Liver (tissue), 9 donors: ENCODE data around the gene MYCBPAP. TPM values are rescaled to one million over a fixed set of nuclear protein-coding genes. Genes with fewer than 3 reads are reported as not detected.

ENCODE experiments used
- DNase-seq: peaks from one replicate; pipeline ENCODE4 v3.0.0-alpha.2; 2017; ENCODE audit warnings: low spot score
- H3K27ac ChIP-seq, 2 donors: one replicate each; pipeline ENCODE4 v1.7.0; 2013; ENCODE audit warnings: inconsistent platforms in 2 of 2, low read length in 2 of 2, control low read depth in 1 of 2, low read depth in 1 of 2, mild to moderate bottlenecking in 1 of 2
- H3K27me3 ChIP-seq, 4 donors: one replicate each; pipeline versions ENCODE4 v1.6.1 to v1.7.0; 2013; ENCODE audit warnings: low read length in 3 of 4, inconsistent platforms in 1 of 4, mild to moderate bottlenecking in 1 of 4, moderate library complexity in 1 of 4; ENCODE audit not compliant: control insufficient read depth in 4 of 4, insufficient read depth in 4 of 4
- H3K36me3 ChIP-seq, 4 donors: one replicate each; pipeline versions ENCODE4 v1.6.1 to v1.7.0; 2013; ENCODE audit warnings: low read length in 3 of 4, mild to moderate bottlenecking in 3 of 4, low read depth in 1 of 4, moderate library complexity in 1 of 4; ENCODE audit not compliant: control insufficient read depth in 4 of 4, insufficient read depth in 3 of 4
- H3K4me1 ChIP-seq, 4 donors: one replicate each; pipeline versions ENCODE4 v1.6.1 to v1.7.0; 2013; ENCODE audit warnings: low read length in 3 of 4, mild to moderate bottlenecking in 3 of 4, moderate library complexity in 1 of 4; ENCODE audit not compliant: control insufficient read depth in 4 of 4, insufficient read depth in 4 of 4
- H3K4me3 ChIP-seq, 3 donors: one replicate each; pipeline versions ENCODE4 v1.6.1 to v1.7.0; 2013; ENCODE audit warnings: low read length in 3 of 3, control low read depth in 1 of 3, low read depth in 1 of 3, mild to moderate bottlenecking in 1 of 3
- H3K9ac ChIP-seq, 2 donors: one replicate each; pipeline ENCODE4 v1.7.0; 2013; ENCODE audit warnings: low read length in 2 of 2, mild to moderate bottlenecking in 2 of 2, moderate library complexity in 2 of 2, control low read depth in 1 of 2, low read depth in 1 of 2
- H3K9me3 ChIP-seq, 4 donors: one replicate each; pipeline versions ENCODE4 v1.6.1 to v1.7.0; 2013; ENCODE audit warnings: low read length in 3 of 4; ENCODE audit not compliant: control insufficient read depth in 4 of 4
- EGR1 ChIP-seq, 2 donors: IDR thresholded peaks; 2 replicates each; pipeline ENCODE4 v1.6.1; 2016 to 2018; ENCODE audit warnings: antibody characterized with exemption in 2 of 2, low read depth in 2 of 2
- FOXA1 ChIP-seq: IDR thresholded peaks from 2 replicates; pipeline ENCODE4 v1.6.1; 2016; ENCODE audit warnings: antibody characterized with exemption
- FOXA2 ChIP-seq: IDR thresholded peaks from 2 replicates; pipeline ENCODE4 v1.6.1; 2016; ENCODE audit warnings: antibody characterized with exemption
- GABPA ChIP-seq, 2 donors: IDR thresholded peaks in 1 of 2; conservative IDR thresholded peaks in 1 of 2; 2 replicates each; pipeline ENCODE4 v1.6.1; 2016; ENCODE audit warnings: antibody characterized with exemption in 2 of 2, mild to moderate bottlenecking in 1 of 2, moderate library complexity in 1 of 2
- HNF4A ChIP-seq, 2 donors: conservative IDR thresholded peaks; 2 replicates each; pipeline ENCODE4 v1.6.1; 2016; ENCODE audit warnings: antibody characterized with exemption in 2 of 2, mild to moderate bottlenecking in 2 of 2
- HNF4G ChIP-seq: IDR thresholded peaks from 2 replicates; pipeline ENCODE4 v1.6.1; 2016; ENCODE audit warnings: antibody characterized with exemption
- JUND ChIP-seq, 2 donors: IDR thresholded peaks; 2 replicates each; pipeline ENCODE4 v1.6.1; 2016; ENCODE audit warnings: antibody characterized with exemption in 2 of 2
- NR2F2 ChIP-seq: IDR thresholded peaks from 2 replicates; pipeline ENCODE4 v1.6.1; 2016; ENCODE audit warnings: antibody characterized with exemption
- RAD21 ChIP-seq, 2 donors: IDR thresholded peaks; 2 replicates each; pipeline ENCODE4 v1.6.1; 2016; ENCODE audit warnings: antibody characterized with exemption in 2 of 2, mild to moderate bottlenecking in 2 of 2
- RXRA ChIP-seq, 2 donors: IDR thresholded peaks; 2 replicates each; pipeline ENCODE4 v1.6.1; 2017 to 2018; ENCODE audit warnings: antibody characterized with exemption in 2 of 2, mild to moderate bottlenecking in 1 of 2
- SP1 ChIP-seq: IDR thresholded peaks from 2 replicates; pipeline ENCODE4 v1.6.1; 2018; ENCODE audit warnings: antibody characterized with exemption, mild to moderate bottlenecking
- TAF1 ChIP-seq: conservative IDR thresholded peaks from 2 replicates; pipeline ENCODE4 v1.6.1; 2016; ENCODE audit warnings: antibody characterized with exemption, mild to moderate bottlenecking
- YY1 ChIP-seq: IDR thresholded peaks from 2 replicates; pipeline ENCODE4 v1.6.1; 2016; ENCODE audit warnings: antibody characterized with exemption, mild to moderate bottlenecking
- WGBS: extraction: QIAGEN DNeasy Blood & Tissue Kit; methylation state at CpG from one replicate; pipeline ENCODE4 v1.1.7; 2013; 5-methylcytosine and 5-hydroxymethylcytosine counted together
- polyA plus RNA-seq, 2 donors: library from polyadenylated mRNA; stranded (reverse) in 1 of 2; unstranded in 1 of 2; fragments of 200-250 nt in 1 of 2; fragments of >200 nt in 1 of 2; fragmentation: Nextera tagmentation in 1 of 2; extraction: Ambion mirVana in 1 of 2; gene quantifications; one replicate each; pipeline versions ENCODE4 v1.2.1 to v1.2.3, GENCODE V29; 2013 to 2015
- total RNA-seq, 2 donors: library from RNA; depleted of rRNA; stranded (reverse); fragments of >200 nt; gene quantifications; one replicate each; pipeline ENCODE4 v1.2.3, GENCODE V29; 2014
- TF ChIP-seq, protein P1 (sequence below): IDR thresholded peaks from 2 replicates; pipeline ENCODE4 v1.6.1; 2016; ENCODE audit warnings: antibody characterized with exemption
- TF ChIP-seq, protein P2 (sequence below): IDR thresholded peaks from 2 replicates; pipeline ENCODE4 v1.6.1; 2016; ENCODE audit warnings: antibody characterized with exemption
- TF ChIP-seq, protein P3 (sequence below): IDR thresholded peaks from 2 replicates; pipeline ENCODE4 v1.6.1; 2016; ENCODE audit warnings: antibody characterized with exemption
- TF ChIP-seq, protein P4 (sequence below): fragments of 150-350 bp; IDR thresholded peaks from 2 replicates; pipeline ENCODE4 v1.5.1; 2017; ENCODE audit warnings: improper control_type of control experiment, low read depth, low read length; ENCODE audit not compliant: missing input control
- TF ChIP-seq, protein P5 (sequence below): IDR thresholded peaks from 2 replicates; pipeline ENCODE4 v1.6.1; 2016; ENCODE audit warnings: antibody characterized with exemption, mild to moderate bottlenecking
- donor health status: healthy.
- donor health status: healthy.
- donor health status: healthy.
- donor health status: healthy.
- donor health status: healthy.

The MYCBPAP gene
- total and polyA plus RNA-seq, 4 donors = 0.23 to 0.25 TPM; not detected in 2

DNA sequence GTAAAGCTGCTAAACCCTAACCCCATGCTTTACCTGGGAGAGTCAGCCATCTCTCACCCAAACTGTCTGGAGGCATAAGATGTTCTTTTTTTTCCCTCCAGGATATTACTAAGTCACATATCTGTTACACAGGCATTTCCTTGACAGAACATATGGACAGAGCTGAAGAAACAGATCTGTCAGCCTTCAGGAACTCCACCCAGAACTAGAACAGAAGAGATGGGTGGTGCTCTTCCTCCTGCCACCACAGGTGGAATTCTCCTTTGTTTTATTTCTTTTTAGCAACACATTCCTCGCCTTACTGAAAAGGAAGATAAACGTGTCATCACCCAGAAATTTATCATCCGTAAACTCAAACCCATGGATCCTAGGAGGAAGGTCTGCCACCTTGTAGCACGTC lies 8.8 kb downstream of the MYCBPAP start:
- 92% methylated on average over 4 of the region's 4 CpGs for WGBS
- no peak for DNase-seq
- H3K36me3 ChIP-seq = no peaks in the 10 kb centered on the region
- no peak overlapping the region for H3K9ac ChIP-seq
- no peaks in the 10 kb centered on the region for H3K27me3 ChIP-seq
- TF ChIP-seq, protein P1, sequence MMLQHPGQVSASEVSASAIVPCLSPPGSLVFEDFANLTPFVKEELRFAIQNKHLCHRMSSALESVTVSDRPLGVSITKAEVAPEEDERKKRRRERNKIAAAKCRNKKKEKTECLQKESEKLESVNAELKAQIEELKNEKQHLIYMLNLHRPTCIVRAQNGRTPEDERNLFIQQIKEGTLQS = no peak
- TF ChIP-seq NR2F2 (no peak), FOXA2 (no peak), FOXA1 (no peak), SP1 (no peak), HNF4A (conservative IDR thresholded peaks at IDR 0.05) (no peak), RAD21 (IDR thresholded peaks at IDR 0.05) (no peak), GABPA (IDR thresholded peaks at IDR 0.05 in 1 of 2, conservative IDR thresholded peaks at IDR 0.05 in 1 of 2) (no peak), RXRA (IDR thresholded peaks at IDR 0.05) (no peak), EGR1 (IDR thresholded peaks at IDR 0.05; ENCODE audit: low read depth in 2 of 2) (no peak), YY1 (no peak), TAF1 (no peak), HNF4G (no peak), JUND (IDR thresholded peaks at IDR 0.05) (no peak)
- TF ChIP-seq, protein P2, sequence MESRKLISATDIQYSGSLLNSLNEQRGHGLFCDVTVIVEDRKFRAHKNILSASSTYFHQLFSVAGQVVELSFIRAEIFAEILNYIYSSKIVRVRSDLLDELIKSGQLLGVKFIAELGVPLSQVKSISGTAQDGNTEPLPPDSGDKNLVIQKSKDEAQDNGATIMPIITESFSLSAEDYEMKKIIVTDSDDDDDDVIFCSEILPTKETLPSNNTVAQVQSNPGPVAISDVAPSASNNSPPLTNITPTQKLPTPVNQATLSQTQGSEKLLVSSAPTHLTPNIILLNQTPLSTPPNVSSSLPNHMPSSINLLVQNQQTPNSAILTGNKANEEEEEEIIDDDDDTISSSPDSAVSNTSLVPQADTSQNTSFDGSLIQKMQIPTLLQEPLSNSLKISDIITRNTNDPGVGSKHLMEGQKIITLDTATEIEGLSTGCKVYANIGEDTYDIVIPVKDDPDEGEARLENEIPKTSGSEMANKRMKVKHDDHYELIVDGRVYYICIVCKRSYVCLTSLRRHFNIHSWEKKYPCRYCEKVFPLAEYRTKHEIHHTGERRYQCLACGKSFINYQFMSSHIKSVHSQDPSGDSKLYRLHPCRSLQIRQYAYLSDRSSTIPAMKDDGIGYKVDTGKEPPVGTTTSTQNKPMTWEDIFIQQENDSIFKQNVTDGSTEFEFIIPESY = no peak
- TF ChIP-seq, protein P3, sequence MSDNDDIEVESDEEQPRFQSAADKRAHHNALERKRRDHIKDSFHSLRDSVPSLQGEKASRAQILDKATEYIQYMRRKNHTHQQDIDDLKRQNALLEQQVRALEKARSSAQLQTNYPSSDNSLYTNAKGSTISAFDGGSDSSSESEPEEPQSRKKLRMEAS = no peak
- TF ChIP-seq, protein P4, sequence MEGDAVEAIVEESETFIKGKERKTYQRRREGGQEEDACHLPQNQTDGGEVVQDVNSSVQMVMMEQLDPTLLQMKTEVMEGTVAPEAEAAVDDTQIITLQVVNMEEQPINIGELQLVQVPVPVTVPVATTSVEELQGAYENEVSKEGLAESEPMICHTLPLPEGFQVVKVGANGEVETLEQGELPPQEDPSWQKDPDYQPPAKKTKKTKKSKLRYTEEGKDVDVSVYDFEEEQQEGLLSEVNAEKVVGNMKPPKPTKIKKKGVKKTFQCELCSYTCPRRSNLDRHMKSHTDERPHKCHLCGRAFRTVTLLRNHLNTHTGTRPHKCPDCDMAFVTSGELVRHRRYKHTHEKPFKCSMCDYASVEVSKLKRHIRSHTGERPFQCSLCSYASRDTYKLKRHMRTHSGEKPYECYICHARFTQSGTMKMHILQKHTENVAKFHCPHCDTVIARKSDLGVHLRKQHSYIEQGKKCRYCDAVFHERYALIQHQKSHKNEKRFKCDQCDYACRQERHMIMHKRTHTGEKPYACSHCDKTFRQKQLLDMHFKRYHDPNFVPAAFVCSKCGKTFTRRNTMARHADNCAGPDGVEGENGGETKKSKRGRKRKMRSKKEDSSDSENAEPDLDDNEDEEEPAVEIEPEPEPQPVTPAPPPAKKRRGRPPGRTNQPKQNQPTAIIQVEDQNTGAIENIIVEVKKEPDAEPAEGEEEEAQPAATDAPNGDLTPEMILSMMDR = no peak
- TF ChIP-seq, protein P5, sequence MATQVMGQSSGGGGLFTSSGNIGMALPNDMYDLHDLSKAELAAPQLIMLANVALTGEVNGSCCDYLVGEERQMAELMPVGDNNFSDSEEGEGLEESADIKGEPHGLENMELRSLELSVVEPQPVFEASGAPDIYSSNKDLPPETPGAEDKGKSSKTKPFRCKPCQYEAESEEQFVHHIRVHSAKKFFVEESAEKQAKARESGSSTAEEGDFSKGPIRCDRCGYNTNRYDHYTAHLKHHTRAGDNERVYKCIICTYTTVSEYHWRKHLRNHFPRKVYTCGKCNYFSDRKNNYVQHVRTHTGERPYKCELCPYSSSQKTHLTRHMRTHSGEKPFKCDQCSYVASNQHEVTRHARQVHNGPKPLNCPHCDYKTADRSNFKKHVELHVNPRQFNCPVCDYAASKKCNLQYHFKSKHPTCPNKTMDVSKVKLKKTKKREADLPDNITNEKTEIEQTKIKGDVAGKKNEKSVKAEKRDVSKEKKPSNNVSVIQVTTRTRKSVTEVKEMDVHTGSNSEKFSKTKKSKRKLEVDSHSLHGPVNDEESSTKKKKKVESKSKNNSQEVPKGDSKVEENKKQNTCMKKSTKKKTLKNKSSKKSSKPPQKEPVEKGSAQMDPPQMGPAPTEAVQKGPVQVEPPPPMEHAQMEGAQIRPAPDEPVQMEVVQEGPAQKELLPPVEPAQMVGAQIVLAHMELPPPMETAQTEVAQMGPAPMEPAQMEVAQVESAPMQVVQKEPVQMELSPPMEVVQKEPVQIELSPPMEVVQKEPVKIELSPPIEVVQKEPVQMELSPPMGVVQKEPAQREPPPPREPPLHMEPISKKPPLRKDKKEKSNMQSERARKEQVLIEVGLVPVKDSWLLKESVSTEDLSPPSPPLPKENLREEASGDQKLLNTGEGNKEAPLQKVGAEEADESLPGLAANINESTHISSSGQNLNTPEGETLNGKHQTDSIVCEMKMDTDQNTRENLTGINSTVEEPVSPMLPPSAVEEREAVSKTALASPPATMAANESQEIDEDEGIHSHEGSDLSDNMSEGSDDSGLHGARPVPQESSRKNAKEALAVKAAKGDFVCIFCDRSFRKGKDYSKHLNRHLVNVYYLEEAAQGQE = no peak
- no peak overlapping the region for H3K4me3 ChIP-seq
- H3K9me3 ChIP-seq = no peaks in the 10 kb centered on the region
- H3K27ac ChIP-seq = no peak overlapping the region
- H3K4me1 ChIP-seq = peaks cover 2 to 15% (median 13%) of the 10 kb centered on the region in 4 donors
